K562 (cell line): ENCODE results near the gene BOD1L2. TPM values are rescaled to one million over a fixed set of nuclear protein-coding genes. Genes with fewer than 3 reads are reported as not detected.

ENCODE experiments used
- ATAC-seq: fragments of 200-7000 bp; cut with Tn5 transposase; 3 replicates; pipeline ENCODE4 v1.9.1; 2020; ENCODE audit warnings: moderate library complexity
- BruUV-seq: library from RNA; stranded (reverse); fragments of 400-500 nt; replicated peaks from 2 replicates; lab custom pipeline; 2021; lab: Mats Ljungman, UMichigan
- CTCF ChIA-PET: fragments of 300-600 bp; formaldehyde crosslinking; extraction: SDS; loops from one replicate; lab custom pipeline; 2021; ENCODE audit warnings: low intra/inter-chr PET ratio; lab: Yijun Ruan, JAX
- POLR2A ChIA-PET: fragments of 300-600, 350-650 bp; sonication (Branson Sonifier 250); formaldehyde crosslinking; extraction: SDS; loops from one replicate; lab custom pipeline; 2021; ENCODE audit warnings: antibody characterized with exemption, inconsistent platforms; lab: Yijun Ruan, JAX
- DNase-seq, 4 experiments: peaks; one replicate each; pipeline versions ENCODE4 v3.0.0 to v3.0.0-alpha.2; 2011 to 2018; ENCODE audit warnings: low spot score in 3 of 4, mixed read lengths in 3 of 4; ENCODE audit errors: extremely low read depth in 1 of 4
- FAIRE-seq: peaks from 2 replicates; lab custom pipeline; 2011; peaks lifted over from hg19 to GRCh38; lab: Jason Lieb, UNC
- H2AFZ ChIP-seq: 2 replicates; pipeline ENCODE4 v1.6.0; 2011; ENCODE audit warnings: low read depth, low read length, control low read depth, inconsistent platforms
- H3K27ac ChIP-seq: fragments of 200-600 bp; 3 replicates; pipeline ENCODE4 v1.8.0; 2011; ENCODE audit warnings: low read depth, mild to moderate bottlenecking, control low read depth, inconsistent platforms, low read length, moderate library complexity, mixed read lengths; ENCODE audit errors: extremely low read depth
- H3K27me3 ChIP-seq, 2 experiments: fragments of 300-600 bp in 1 of 2; 2 replicates in 1 of 2; 3 replicates in 1 of 2; pipeline versions ENCODE4 v1.6.0 to v1.8.0; 2011; ENCODE audit warnings: inconsistent platforms in 2 of 2, low read length in 2 of 2, mild to moderate bottlenecking in 1 of 2, mixed read lengths in 1 of 2, moderate library complexity in 1 of 2; ENCODE audit not compliant: control insufficient read depth in 2 of 2, insufficient read depth in 2 of 2
- H3K36me3 ChIP-seq: fragments of 300-600 bp; 3 replicates; pipeline ENCODE4 v1.8.0; 2011; ENCODE audit warnings: mild to moderate bottlenecking, low read length, inconsistent platforms; ENCODE audit not compliant: control insufficient read depth, insufficient read depth
- H3K4me1 ChIP-seq, 2 experiments: fragments of 200-600 bp in 1 of 2; replicated peaks in 1 of 2; 2 replicates in 1 of 2; 3 replicates in 1 of 2; pipeline versions ENCODE4 v1.5.1 to v1.8.0; 2011; ENCODE audit warnings: inconsistent platforms in 2 of 2, low read length in 2 of 2, mild to moderate bottlenecking in 1 of 2, mixed read lengths in 1 of 2, moderate library complexity in 1 of 2; ENCODE audit not compliant: control insufficient read depth in 2 of 2, insufficient read depth in 2 of 2
- H3K4me2 ChIP-seq: 2 replicates; pipeline ENCODE4 v1.6.1; 2011; ENCODE audit warnings: low read length, control low read depth, inconsistent platforms, mixed read lengths; ENCODE audit not compliant: insufficient read depth
- H3K4me3 ChIP-seq: fragments of 200-600 bp; sonication (generic), shearing (Covaris generic); 2 replicates; pipeline ENCODE4 v1.5.1; 2016; ENCODE audit warnings: control low read depth, inconsistent platforms
- H3K79me2 ChIP-seq: fragments of 200-600 bp; 3 replicates; pipeline ENCODE4 v1.8.0; 2011; ENCODE audit warnings: low read length, inconsistent platforms; ENCODE audit not compliant: control insufficient read depth, insufficient read depth
- H3K9ac ChIP-seq, 2 experiments: 2 replicates each; pipeline versions ENCODE4 v1.6.0 to v1.6.1; 2011; ENCODE audit warnings: low read depth in 2 of 2, low read length in 2 of 2, control low read depth in 1 of 2, inconsistent platforms in 1 of 2, mild to moderate bottlenecking in 1 of 2, mixed read lengths in 1 of 2; ENCODE audit not compliant: insufficient read depth in 1 of 2
- H3K9me1 ChIP-seq: one replicate; pipeline ENCODE4 v1.6.0; 2011; ENCODE audit warnings: inconsistent platforms, mild to moderate bottlenecking, low read length, moderate library complexity; ENCODE audit not compliant: control insufficient read depth, insufficient read depth
- H3K9me3 ChIP-seq: replicated peaks from 2 replicates; pipeline ENCODE4 v1.5.1; 2011; ENCODE audit warnings: low read depth, low read length, inconsistent platforms; ENCODE audit not compliant: control insufficient read depth, insufficient read depth
- H4K20me1 ChIP-seq: replicated peaks from 2 replicates; pipeline ENCODE4 v1.6.1; 2011; ENCODE audit warnings: low read length, inconsistent platforms, mixed read lengths; ENCODE audit not compliant: control insufficient read depth, insufficient read depth
- CBX2 ChIP-seq: fragments of 200-600 bp; sonication (generic); IDR thresholded peaks from one replicate; pipeline ENCODE4 v1.6.1; 2012; ENCODE audit warnings: mild to moderate bottlenecking, low read length, inconsistent platforms; ENCODE audit not compliant: insufficient read depth, poor library complexity, severe bottlenecking
- KDM5B ChIP-seq: fragments of 200-600 bp; sonication (generic); IDR thresholded peaks from 2 replicates; pipeline ENCODE4 v1.6.1; 2012; ENCODE audit warnings: low read depth, mild to moderate bottlenecking, moderate library complexity, low read length, control low read depth, inconsistent platforms; ENCODE audit not compliant: insufficient replicate concordance
- PHF8 ChIP-seq: fragments of 200-600 bp; sonication (generic); IDR thresholded peaks from 2 replicates; pipeline ENCODE4 v1.6.1; 2012; ENCODE audit warnings: mixed run types, mild to moderate bottlenecking, inconsistent platforms, low read length, moderate library complexity, borderline replicate concordance
- RFX5 ChIP-seq: IDR thresholded peaks from 2 replicates; pipeline ENCODE4 v1.6.1; 2011; ENCODE audit warnings: low read depth, mild to moderate bottlenecking, improper control_type of control experiment, low read length
- SOX6 ChIP-seq: fragments of 450-650 bp; IDR thresholded peaks from 2 replicates; pipeline ENCODE4 v1.6.1; 2014; ENCODE audit warnings: mild to moderate bottlenecking
- TAF1 ChIP-seq: IDR thresholded peaks from 2 replicates; pipeline ENCODE4 v1.6.1; 2011; ENCODE audit warnings: mild to moderate bottlenecking, low read length, moderate library complexity; ENCODE audit not compliant: insufficient read depth, control insufficient read depth, severe bottlenecking; ENCODE audit errors: extremely low read depth
- VEZF1 ChIP-seq: fragments of 200-800 bp; sonication (Bioruptor generic); IDR thresholded peaks from 2 replicates; pipeline ENCODE4 v1.6.1; 2017; ENCODE audit warnings: missing genetic modification characterization, missing compliant biosample characterization
- ZNF224 ChIP-seq: sonication (generic); formaldehyde crosslinking; IDR thresholded peaks from 2 replicates; pipeline ENCODE4 v1.8.0; 2022; ENCODE audit warnings: mild to moderate bottlenecking, missing genetic modification reagents
- ZNF431 ChIP-seq: sonication (generic); formaldehyde crosslinking; IDR thresholded peaks from 2 replicates; pipeline ENCODE4 v1.8.0; 2022; ENCODE audit warnings: mild to moderate bottlenecking, missing genetic modification reagents
- ZNF583 ChIP-seq: fragments of 250-450 bp; sonication (Bioruptor Pico); IDR thresholded peaks from 2 replicates; pipeline ENCODE4 v1.4.0; 2020
- WGBS: fragments of 100-300 bp; shearing (Covaris generic); methylation state at CpG from one replicate; pipeline ENCODE4 v1.1.6; 2016; ENCODE audit warnings: low coverage, mixed read lengths; ENCODE audit not compliant: insufficient coverage; ENCODE audit errors: missing lambda C conversion rate; 5-methylcytosine and 5-hydroxymethylcytosine counted together
- in situ Hi-C: fragments of 300-500 bp; cut with MboI; formaldehyde crosslinking; loops from 4 replicates; pipeline ENCODE4 v1.15.0; 2018; ENCODE audit warnings: inconsistent platforms, mixed read lengths
- intact Hi-C: fragments of 100-400 bp; cut with micrococcal nuclease; formaldehyde crosslinking; loops from 2 replicates; pipeline ENCODE4 v1.14.2; 2022
- polyA plus RNA-seq, 8 experiments: library from polyadenylated mRNA; depleted of rRNA in 4 of 8; stranded (reverse) in 5 of 8; unstranded in 3 of 8; fragments of >200 nt; fragmentation: Nextera tagmentation in 2 of 8; fragmentation: Illumina TruSeq in 1 of 8; extraction: Ambion mirVana in 2 of 8; extraction: Trizol in 1 of 8; gene quantifications; 2 replicates each; pipeline versions ENCODE4 v1.2.1 to v1.2.3, GENCODE V29; 2011 to 2014; ENCODE audit warnings: inconsistent platforms in 1 of 8, missing spikeins in 1 of 8
- total RNA-seq, 7 experiments: library from RNA; depleted of rRNA in 6 of 7; stranded (reverse); fragments of >200 nt in 6 of 7; fragmentation: Illumina TruSeq in 2 of 7; extraction: Trizol in 2 of 7; gene quantifications; 2 replicates each; pipeline versions ENCODE4 v1.2.1 to v1.2.3, GENCODE V29; 2011 to 2021; ENCODE audit warnings: low replicate concordance in 1 of 7

The BOD1L2 gene
- total and polyA plus RNA-seq, 9 of the 15 experiments (the other 6 are each of a cell fraction or from before 2014, with no cell fraction given): 0.03 TPM; not detected in 8

- Histone ChIP-seq H3K27me3 (peaks cover 0 to 4% of the 10 kb centered on the region in 2 experiments; a peak in 1 of 5 replicates), H3K27ac (no peak overlapping the region), H3K9me1 (no peaks in the 10 kb centered on the region), H3K4me3 (no peak overlapping the region), H3K4me1 (peaks cover 6 to 31% of the 10 kb centered on the region in 2 experiments), H2AFZ (no peak overlapping the region), H3K36me3 (no peaks in the 10 kb centered on the region), H3K79me2 (no peaks in the 10 kb centered on the region), H4K20me1 (no peaks in the 10 kb centered on the region), H3K4me2 (no peak overlapping the region), H3K9me3 (no peaks in the 10 kb centered on the region), H3K9ac (no peak overlapping the region)
- 0% methylated on average over 1 of the region's 1 CpG for WGBS
- ChIA-PET POLR2A (interaction anchor here (0.6 to 1.0 kb wide), 2 partner anchors 10 to 390 kb away, joined by 3 to 5 read pairs; no protein-coding TSS in a partner anchor), CTCF (no interaction called here)
- in situ Hi-C loops (no loop called here), intact Hi-C loops (no loop called here)
- no TSS peak for BruUV-seq
- DNase-seq (no peak), FAIRE-seq (no peak), ATAC-seq (peak; percentile 57)
- TF ChIP-seq ZNF431 (CRISPR knock-in tag) (no peak), VEZF1 (no peak), RFX5 (no peak), PHF8 (no peak), TAF1 (no peak), CBX2 (no peak), ZNF224 (no peak), KDM5B (no peak), ZNF583 (CRISPR knock-in tag) (no peak), SOX6 (peak; percentile 70; the same call in 1 of the 2 replicates)
These were observed 3.6 kb upstream of the BOD1L2 start for GRCh38 chr18:57143265-57143664.
